Measurements from ENCODE around the gene PPP1R2.

Gene PPP1R2

DNA sequence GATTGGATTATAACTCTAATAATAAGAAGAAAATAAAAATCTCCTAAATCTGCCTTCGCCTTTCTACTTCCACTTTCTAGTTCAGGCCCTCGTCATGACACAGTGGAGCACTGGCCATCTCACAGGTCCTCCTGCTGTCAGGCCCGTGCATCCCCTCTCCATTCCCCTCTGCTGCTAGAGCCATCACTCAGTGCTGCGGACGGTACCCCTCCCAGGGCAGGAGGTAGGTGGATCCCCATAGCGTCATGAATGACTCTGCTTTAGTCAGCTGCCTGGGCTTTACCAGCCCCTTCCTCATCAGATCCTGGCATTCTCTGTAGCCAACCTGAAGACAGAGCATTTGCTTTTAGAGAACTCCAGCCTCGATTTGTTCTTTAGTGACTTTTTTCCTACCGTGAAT, 12.0 kb upstream of the PPP1R2 start:
- Histone ChIP-seq H3K4me3 (no peak overlapping the region), H3K27me3 (no peaks in the 10 kb centered on the region), H3K4me1 (no peaks in the 10 kb centered on the region), H3K9me3 (no peaks in the 10 kb centered on the region), H3K27ac (no peak overlapping the region), H3K36me3 (no peaks in the 10 kb centered on the region)
- DNase-seq, result no peak
- TF ChIP-seq, protein P1, sequence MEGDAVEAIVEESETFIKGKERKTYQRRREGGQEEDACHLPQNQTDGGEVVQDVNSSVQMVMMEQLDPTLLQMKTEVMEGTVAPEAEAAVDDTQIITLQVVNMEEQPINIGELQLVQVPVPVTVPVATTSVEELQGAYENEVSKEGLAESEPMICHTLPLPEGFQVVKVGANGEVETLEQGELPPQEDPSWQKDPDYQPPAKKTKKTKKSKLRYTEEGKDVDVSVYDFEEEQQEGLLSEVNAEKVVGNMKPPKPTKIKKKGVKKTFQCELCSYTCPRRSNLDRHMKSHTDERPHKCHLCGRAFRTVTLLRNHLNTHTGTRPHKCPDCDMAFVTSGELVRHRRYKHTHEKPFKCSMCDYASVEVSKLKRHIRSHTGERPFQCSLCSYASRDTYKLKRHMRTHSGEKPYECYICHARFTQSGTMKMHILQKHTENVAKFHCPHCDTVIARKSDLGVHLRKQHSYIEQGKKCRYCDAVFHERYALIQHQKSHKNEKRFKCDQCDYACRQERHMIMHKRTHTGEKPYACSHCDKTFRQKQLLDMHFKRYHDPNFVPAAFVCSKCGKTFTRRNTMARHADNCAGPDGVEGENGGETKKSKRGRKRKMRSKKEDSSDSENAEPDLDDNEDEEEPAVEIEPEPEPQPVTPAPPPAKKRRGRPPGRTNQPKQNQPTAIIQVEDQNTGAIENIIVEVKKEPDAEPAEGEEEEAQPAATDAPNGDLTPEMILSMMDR (IDR thresholded peaks at IDR 0.05), result no peak
- intact Hi-C loops (cut with DNase I; ENCODE audit: low total_unique reads), result loop anchor here (10.0 kb wide), 1 partner anchor 870 kb away; no protein-coding TSS in a partner anchor

DNA sequence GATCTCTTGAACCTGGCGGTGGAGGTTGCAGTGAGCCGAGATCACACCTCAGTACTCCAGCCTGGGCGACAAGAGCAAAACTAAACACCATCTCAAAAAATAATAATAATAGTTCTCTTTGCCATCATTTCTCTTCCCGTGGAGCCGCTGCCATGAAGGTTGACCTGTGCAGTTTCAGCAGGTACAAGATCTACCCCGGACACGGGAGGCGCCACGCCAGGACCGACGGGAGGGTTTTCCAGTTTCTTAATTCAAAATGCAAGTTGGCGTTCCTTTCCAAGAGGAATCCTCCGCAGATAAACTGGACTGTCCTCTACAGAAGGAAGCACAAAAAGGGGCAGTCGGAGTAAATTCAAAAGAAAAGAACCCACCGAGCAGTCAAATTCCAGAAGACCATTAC, 11.3 kb upstream of the PPP1R2 start:
- TF ChIP-seq, protein P1 (IDR thresholded peaks at IDR 0.05), result no peak
- Histone ChIP-seq H3K4me1 (no peaks in the 10 kb centered on the region), H3K9me3 (no peaks in the 10 kb centered on the region), H3K27me3 (no peaks in the 10 kb centered on the region), H3K27ac (no peak overlapping the region), H3K36me3 (no peaks in the 10 kb centered on the region), H3K4me3 (no peak overlapping the region)
- no peak for DNase-seq
- intact Hi-C loops (cut with DNase I; ENCODE audit: low total_unique reads), result loop anchor here (10.0 kb wide), 1 partner anchor 870 kb away; no protein-coding TSS in a partner anchor

DNA sequence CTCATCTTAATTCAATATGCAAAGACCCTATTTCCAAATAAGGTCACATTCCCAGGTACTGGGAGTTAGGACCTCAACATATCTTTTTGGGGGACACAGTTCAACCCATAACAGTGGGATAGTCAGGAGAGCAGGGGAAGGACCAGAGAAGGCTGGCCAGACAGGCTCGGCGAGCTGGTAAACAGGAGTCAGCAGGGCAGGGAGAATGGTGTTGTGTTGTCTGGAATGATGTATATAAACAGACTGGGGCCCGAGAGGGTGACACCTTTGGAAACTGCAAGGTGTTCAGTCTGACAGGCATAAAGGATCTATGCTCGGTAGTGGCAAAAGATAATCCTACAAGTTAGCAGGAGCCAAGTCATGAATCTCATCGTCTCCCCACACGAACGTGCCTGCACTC, 10.1 kb upstream of the PPP1R2 start:
- H3K4me1 ChIP-seq, result no peaks in the 10 kb centered on the region
- no peaks in the 10 kb centered on the region for H3K9me3 ChIP-seq
- intact Hi-C loops (cut with DNase I; ENCODE audit: low total_unique reads), result loop anchor here (10.0 kb wide), 1 partner anchor 872 kb away; no protein-coding TSS in a partner anchor
- no peak overlapping the region for H3K27ac ChIP-seq
- no peaks in the 10 kb centered on the region for H3K36me3 ChIP-seq
- TF ChIP-seq, protein P1 (IDR thresholded peaks at IDR 0.05), result no peak
- H3K4me3 ChIP-seq, result no peak overlapping the region
- DNase-seq, result no peak
- no peaks in the 10 kb centered on the region for H3K27me3 ChIP-seq

DNA sequence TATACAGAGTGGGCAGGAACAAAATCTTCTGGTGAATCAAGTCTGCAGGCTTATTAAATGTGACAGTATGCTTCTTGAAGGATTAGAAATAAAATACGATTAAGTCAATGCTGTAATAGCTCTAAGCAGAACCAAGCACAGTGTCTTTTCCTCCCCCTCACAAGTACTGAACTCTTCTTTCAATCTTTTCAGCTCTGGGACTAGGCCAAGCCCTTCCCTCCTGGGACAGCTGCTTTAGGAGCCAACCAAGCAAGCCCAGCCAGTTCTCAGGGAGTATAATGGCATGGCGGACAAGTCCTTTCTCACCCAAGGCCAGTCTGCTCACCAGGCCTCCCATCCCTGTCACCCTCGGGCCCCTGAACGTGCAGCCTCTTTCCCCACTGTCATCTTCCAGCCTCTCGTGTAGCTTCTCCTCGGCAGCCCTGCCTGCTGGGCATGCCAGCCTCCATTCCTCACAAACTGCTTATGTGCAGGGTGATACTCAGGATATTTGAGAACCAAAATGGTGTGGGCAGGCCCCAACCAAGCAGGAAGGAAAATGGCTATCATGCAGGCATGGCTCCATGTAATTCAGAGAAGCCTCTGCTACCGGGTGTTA, 8.4 kb upstream of the PPP1R2 start:
- intact Hi-C loops (cut with DNase I; ENCODE audit: low total_unique reads), result loop anchor here (10.0 kb wide), 1 partner anchor 873 kb away; no protein-coding TSS in a partner anchor
- peaks cover 0 to 4% (median 1%) of the 10 kb centered on the region in 4 donors for H3K4me1 ChIP-seq
- H3K4me3 ChIP-seq, result no peak overlapping the region
- H3K27ac ChIP-seq, result no peak overlapping the region
- no peaks in the 10 kb centered on the region for H3K36me3 ChIP-seq
- H3K9me3 ChIP-seq, result no peaks in the 10 kb centered on the region
- DNase-seq, result peak in 1 of 2 donors; percentile 32
- no peaks in the 10 kb centered on the region for H3K27me3 ChIP-seq
- TF ChIP-seq, protein P1 (IDR thresholded peaks at IDR 0.05), result no peak

DNA sequence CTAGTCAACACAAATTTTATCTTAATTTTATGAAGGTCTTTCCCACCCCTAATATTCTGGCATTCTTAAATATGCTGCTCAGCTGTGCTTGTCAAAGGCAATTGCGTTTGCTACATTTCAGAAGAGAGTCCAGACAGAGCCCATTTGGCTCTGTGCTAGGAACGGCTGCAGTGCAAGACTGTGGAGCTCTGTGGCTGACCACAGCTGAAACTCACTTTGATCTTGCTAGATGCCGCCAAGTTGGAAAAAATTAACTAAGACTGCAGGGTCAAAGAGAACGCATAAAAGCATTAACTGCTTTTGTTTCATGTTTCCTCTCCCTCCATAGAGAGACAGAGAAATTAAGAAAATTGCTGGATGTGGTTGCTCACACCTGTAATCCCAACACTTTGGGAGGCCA, 7.6 kb upstream of the PPP1R2 start:
- TF ChIP-seq, protein P1 (IDR thresholded peaks at IDR 0.05), result no peak
- Histone ChIP-seq H3K27ac (no peak overlapping the region), H3K4me3 (no peak overlapping the region), H3K27me3 (no peaks in the 10 kb centered on the region), H3K9me3 (no peaks in the 10 kb centered on the region), H3K4me1 (peaks cover 0 to 11% (median 6%) of the 10 kb centered on the region in 4 donors), H3K36me3 (no peaks in the 10 kb centered on the region)
- no peak for DNase-seq
- intact Hi-C loops (cut with DNase I; ENCODE audit: low total_unique reads), result loop anchor here (10.0 kb wide), 1 partner anchor 874 kb away; no protein-coding TSS in a partner anchor

Data from tibial artery (tissue), 4 donors.